SK-N-SH (cell line): ENCODE measurements around the gene SF3B1. TPM values are rescaled to one million over a fixed set of nuclear protein-coding genes. Genes with fewer than 3 reads are reported as not detected.
"Not testable (repeated sequence)": the region's sequence is repeated elsewhere in the genome, so short reads cannot be mapped to it uniquely, and the experiment has no call there.

Experiments
- CTCF ChIA-PET: fragments of 300-600, 350-600 bp; formaldehyde crosslinking; extraction: SDS; loops from one replicate; lab custom pipeline; 2021; lab: Yijun Ruan, JAX
- POLR2A ChIA-PET: fragments of 350-600 bp; sonication (Branson Sonifier 250); formaldehyde crosslinking; extraction: SDS; loops from one replicate; lab custom pipeline; 2020; ENCODE audit warnings: antibody characterized with exemption, inconsistent platforms; lab: Yijun Ruan, JAX
- DNase-seq: peaks from one replicate; pipeline ENCODE4 v3.0.0; 2012
- H2AFZ ChIP-seq: fragments of 200-600 bp; sonication (generic); 2 replicates; pipeline ENCODE4 v1.8.1; 2016; ENCODE audit warnings: antibody characterized with exemption, mild to moderate bottlenecking, low read depth
- H3F3A ChIP-seq: fragments of 200-600 bp; sonication (generic); replicated peaks from 2 replicates; pipeline ENCODE3; 2016; ENCODE audit warnings: antibody characterized with exemption, mild to moderate bottlenecking; ENCODE audit not compliant: insufficient read depth
- H3K27ac ChIP-seq, 2 experiments: fragments of 200-500 bp in 1 of 2; fragments of 200-600 bp in 1 of 2; sonication (Bioruptor generic) in 1 of 2; sonication (generic), shearing (Covaris generic) in 1 of 2; 2 replicates each; pipeline versions ENCODE4 v1.5.1 to v1.6.1; 2014 to 2016; ENCODE audit warnings: low read depth in 2 of 2, inconsistent platforms in 1 of 2, low read length in 1 of 2, mild to moderate bottlenecking in 1 of 2, mixed read lengths in 1 of 2
- H3K27me3 ChIP-seq: fragments of 200-600 bp; sonication (generic), shearing (Covaris generic); 2 replicates; pipeline ENCODE4 v1.6.1; 2016; ENCODE audit warnings: mixed run types; ENCODE audit not compliant: insufficient read depth
- H3K36me3 ChIP-seq, 2 experiments: fragments of 200-500 bp in 1 of 2; fragments of 200-600 bp in 1 of 2; sonication (Bioruptor generic) in 1 of 2; sonication (generic) in 1 of 2; replicated peaks in 1 of 2; 2 replicates each; pipeline versions ENCODE3 to v1.5.1; 2014 to 2016; ENCODE audit warnings: low read length in 1 of 2, mild to moderate bottlenecking in 1 of 2; ENCODE audit not compliant: insufficient read depth in 2 of 2, control insufficient read depth in 1 of 2
- H3K4me1 ChIP-seq, 2 experiments: fragments of 200-500 bp in 1 of 2; fragments of 200-600 bp in 1 of 2; sonication (Bioruptor generic) in 1 of 2; sonication (generic), shearing (Covaris generic) in 1 of 2; 2 replicates each; pipeline versions ENCODE4 v1.5.1 to v1.6.1; 2014 to 2016; ENCODE audit warnings: low read depth in 1 of 2, low read length in 1 of 2, mixed run types in 1 of 2; ENCODE audit not compliant: insufficient read depth in 2 of 2, control insufficient read depth in 1 of 2
- H3K4me2 ChIP-seq: fragments of 200-600 bp; sonication (generic), shearing (Covaris generic); 2 replicates; pipeline ENCODE4 v1.6.1; 2017; ENCODE audit warnings: mixed run types
- H3K4me3 ChIP-seq, 2 experiments: fragments of 200-500 bp in 1 of 2; fragments of 200-600 bp in 1 of 2; sonication (Bioruptor generic) in 1 of 2; sonication (generic), shearing (Covaris generic) in 1 of 2; 2 replicates each; pipeline versions ENCODE4 v1.5.1 to v1.8.1; 2014 to 2016; ENCODE audit warnings: low read depth in 2 of 2, inconsistent platforms in 1 of 2, low read length in 1 of 2, mild to moderate bottlenecking in 1 of 2, mixed read lengths in 1 of 2, moderate library complexity in 1 of 2
- H3K79me2 ChIP-seq: fragments of 200-600 bp; sonication (generic); 2 replicates; pipeline ENCODE4 v1.8.1; 2017; ENCODE audit warnings: mild to moderate bottlenecking; ENCODE audit not compliant: insufficient read depth
- H3K9ac ChIP-seq: fragments of 200-600 bp; sonication (generic); 2 replicates; pipeline ENCODE4 v1.6.1; 2017; ENCODE audit warnings: mixed run types
- H3K9me2 ChIP-seq: fragments of 200-600 bp; sonication (generic); 2 replicates; pipeline ENCODE4 v1.6.1; 2017; ENCODE audit warnings: mixed run types
- H3K9me3 ChIP-seq: fragments of 200-600 bp; sonication (generic); 2 replicates; pipeline ENCODE4 v1.6.1; 2017; ENCODE audit warnings: mixed run types, mild to moderate bottlenecking, moderate library complexity
- H4K20me1 ChIP-seq: fragments of 200-600 bp; sonication (generic); 2 replicates; pipeline ENCODE4 v1.6.1; 2017; ENCODE audit warnings: mild to moderate bottlenecking, mixed run types; ENCODE audit not compliant: insufficient read depth
- EP300 ChIP-seq, 2 experiments: IDR thresholded peaks; 2 replicates each; pipeline versions ENCODE4 v1.4.0 to v1.6.1; 2012; ENCODE audit warnings: borderline replicate concordance in 1 of 2, low read depth in 1 of 2, low read length in 1 of 2
- EZH2phosphoT487 ChIP-seq: fragments of 200-600 bp; sonication (generic); IDR thresholded peaks from 2 replicates; pipeline ENCODE4 v1.6.1; 2017; ENCODE audit warnings: low read depth, mixed run types, mild to moderate bottlenecking, antibody characterized with exemption, moderate library complexity, borderline replicate concordance
- FOXJ3 ChIP-seq: sonication (generic); formaldehyde crosslinking; IDR thresholded peaks from 2 replicates; pipeline ENCODE4 v1.5.1; 2020; ENCODE audit warnings: mild to moderate bottlenecking, missing genetic modification reagents
- FOXM1 ChIP-seq: IDR thresholded peaks from 2 replicates; pipeline ENCODE4 v1.4.0; 2012; ENCODE audit warnings: low read depth, mild to moderate bottlenecking
- IRF3 ChIP-seq: fragments of 150-350 bp; IDR thresholded peaks from 2 replicates; pipeline ENCODE4 v1.6.1; 2016; ENCODE audit warnings: mild to moderate bottlenecking, low read depth, low read length
- MXI1 ChIP-seq: IDR thresholded peaks from 2 replicates; pipeline ENCODE4 v1.6.1; 2012; ENCODE audit warnings: mild to moderate bottlenecking, low read depth, low read length, improper control_type of control experiment
- NRF1 ChIP-seq: IDR thresholded peaks from 2 replicates; pipeline ENCODE4 v1.6.1; 2012; ENCODE audit warnings: low read depth, mild to moderate bottlenecking, low read length
- POLR2AphosphoS5 ChIP-seq: IDR thresholded peaks from 2 replicates; pipeline ENCODE4 v1.6.1; 2012; ENCODE audit warnings: low read depth, low read length
- RAD21 ChIP-seq: IDR thresholded peaks from 2 replicates; pipeline ENCODE4 v1.6.1; 2012; ENCODE audit warnings: mild to moderate bottlenecking, low read length
- REST ChIP-seq: IDR thresholded peaks from 2 replicates; pipeline ENCODE4 v1.6.1; 2012; ENCODE audit warnings: mild to moderate bottlenecking, low read depth, low read length, moderate library complexity
- RFX5 ChIP-seq: IDR thresholded peaks from 2 replicates; pipeline ENCODE4 v1.6.1; 2012; ENCODE audit warnings: mild to moderate bottlenecking, improper control_type of control experiment, low read length
- RXRA ChIP-seq: IDR thresholded peaks from 2 replicates; pipeline ENCODE4 v1.4.0; 2012; ENCODE audit warnings: low read depth, mild to moderate bottlenecking, borderline replicate concordance
- SIN3A ChIP-seq: IDR thresholded peaks from 2 replicates; pipeline ENCODE4 v1.6.1; 2012; ENCODE audit warnings: low read depth, mild to moderate bottlenecking, low read length, moderate library complexity, borderline replicate concordance
- TAF1 ChIP-seq: IDR thresholded peaks from 2 replicates; pipeline ENCODE4 v1.6.1; 2012; ENCODE audit warnings: low read depth, mild to moderate bottlenecking, low read length, moderate library complexity, borderline replicate concordance
- USF1 ChIP-seq: IDR thresholded peaks from 2 replicates; pipeline ENCODE4 v1.4.0; 2012; ENCODE audit warnings: low read depth, borderline replicate concordance
- ZBTB33 ChIP-seq: IDR thresholded peaks from 2 replicates; pipeline ENCODE4 v1.4.0; 2012; ENCODE audit warnings: low read depth, borderline replicate concordance
- whole genome bisulfite sequencing: methylation state at CpG from one replicate; pipeline ENCODE4 v1.1.6; 2017; ENCODE audit warnings: low lambda C conversion rate; 5-methylcytosine and 5-hydroxymethylcytosine counted together
- polyA plus RNA-seq, 3 experiments: library from polyadenylated mRNA; depleted of rRNA; stranded (reverse); fragments of >200 nt; gene quantifications; 2 replicates each; pipeline ENCODE4 v1.2.3, GENCODE V29; 2012

Gene SF3B1
- polyA plus RNA-seq, 1 of the 3 experiments (the other 2 are of a cell fraction), result 162 TPM

GRCh38 chr2:197452754-197453122, 17.9 kb upstream of the SF3B1 start (continued):
- TF ChIP-seq IRF3 (no peak), MXI1 (no peak), FOXM1 (no peak), SIN3A (no peak)
- TF ChIP-seq, all 33 proteins: peak for 0

- H3K4me2 ChIP-seq, H3K27me3 ChIP-seq, H3K9ac ChIP-seq, H3K36me3 ChIP-seq, DNase-seq, H2AFZ ChIP-seq, CTCF ChIA-PET, H3K9me2 ChIP-seq, H3K4me1 ChIP-seq, H3K4me3 ChIP-seq, H3K27ac ChIP-seq, H3K9me3 ChIP-seq: not testable (repeated sequence)
- WGBS, result 61% methylated on average over 6 of the region's 6 CpGs
- H3F3A ChIP-seq, result peaks cover 11% of the 10 kb centered on the region
- peaks cover 20% of the 10 kb centered on the region for H4K20me1 ChIP-seq
- peaks cover 24% of the 10 kb centered on the region for H3K79me2 ChIP-seq
- POLR2A ChIA-PET, result interaction anchor here (1.2 kb wide), 1 partner anchor 16 kb away, joined by 7 read pairs; the partner anchor contains the start of gene SF3B1
These were observed 16.1 kb upstream of the SF3B1 start for GRCh38 chr2:197450935-197451358.

- Histone ChIP-seq H3K9me3 (no peaks in the 10 kb centered on the region), H3K4me1 (no peaks in the 10 kb centered on the region; a peak in 2 of 4 replicates), H3K4me3 (no peak overlapping the region), H3K36me3 (no peaks in the 10 kb centered on the region), H4K20me1 (peaks cover 16% of the 10 kb centered on the region), H3K27me3 (no peaks in the 10 kb centered on the region), H3K4me2 (no peak overlapping the region), H3K9me2 (no peaks in the 10 kb centered on the region), H3K9ac (no peak overlapping the region), H2AFZ (no peak overlapping the region), H3K79me2 (peaks cover 19% of the 10 kb centered on the region), H3F3A (peaks cover 11% of the 10 kb centered on the region), H3K27ac (no peak overlapping the region)
- DNase-seq, result no peak
- ChIA-PET CTCF (no interaction called here), POLR2A (interaction anchor here (1.2 kb wide), 1 partner anchor 15 kb away, joined by 7 read pairs; the partner anchor contains the start of gene SF3B1)
- TF ChIP-seq NRF1 (no peak), FOXJ3 (CRISPR knock-in tag) (no peak), EZH2phosphoT487 (no peak), RFX5 (no peak), REST (no peak), ZBTB33 (no peak), TAF1 (no peak), IRF3 (no peak), RXRA (no peak), USF1 (no peak), RAD21 (no peak), EP300 (IDR thresholded peaks at IDR 0.05; ENCODE audit: borderline replicate concordance in 1 of 2, low read depth in 1 of 2, low read length in 1 of 2) (no peak), POLR2AphosphoS5 (no peak)
- 90% methylated on average over 20 of the region's 25 CpGs for WGBS
These were observed 15.6 kb upstream of the SF3B1 start for GRCh38 chr2:197450465-197450864.
